IMR-90 (cell line): ENCODE data around the gene SPINT2. TPM values are rescaled to one million over a fixed set of nuclear protein-coding genes. Genes with fewer than 3 reads are reported as not detected.

Source experiments
- ATAC-seq: fragments of 200-7000 bp; cut with Tn5 transposase; 2 replicates; pipeline ENCODE4 v1.9.1; 2020; ENCODE audit warnings: low read depth, mild to moderate bottlenecking, moderate library complexity
- BruUV-seq: library from RNA; stranded (reverse); fragments of 400-500 nt; replicated peaks from 2 replicates; lab custom pipeline; 2021; lab: Mats Ljungman, UMichigan
- CTCF ChIA-PET: fragments of 300-600 bp; formaldehyde crosslinking; extraction: SDS; loops from one replicate; lab custom pipeline; 2021; ENCODE audit warnings: antibody characterized with exemption; lab: Yijun Ruan, JAX
- POLR2A ChIA-PET: fragments of 300-600 bp; sonication (Branson Sonifier 250); formaldehyde crosslinking; loops from one replicate; lab custom pipeline; 2022; ENCODE audit warnings: antibody characterized with exemption; ENCODE audit not compliant: unreplicated experiment; lab: Charles Lee
- DNase-seq: peaks from one replicate; pipeline ENCODE4 v3.0.0; 2013
- H2AFZ ChIP-seq: replicated peaks from 2 replicates; pipeline ENCODE3; 2013; ENCODE audit warnings: low read length, mild to moderate bottlenecking; ENCODE audit not compliant: poor library complexity
- H2AK5ac ChIP-seq: 2 replicates; pipeline ENCODE4 v1.6.1; 2013; ENCODE audit warnings: low read depth, low read length, inconsistent platforms
- H2AK9ac ChIP-seq: replicated peaks from 2 replicates; pipeline ENCODE3; 2013; ENCODE audit warnings: mild to moderate bottlenecking, low read depth, low read length, moderate library complexity; ENCODE audit not compliant: poor library complexity
- H2BK120ac ChIP-seq: 2 replicates; pipeline ENCODE4 v1.6.1; 2013; ENCODE audit warnings: low read depth, low read length, inconsistent platforms
- H2BK15ac ChIP-seq: 3 replicates; pipeline ENCODE4 v1.6.1; 2013; ENCODE audit warnings: low read depth, low read length, inconsistent platforms
- H2BK20ac ChIP-seq: 2 replicates; pipeline ENCODE4 v1.6.1; 2013; ENCODE audit warnings: low read depth, mild to moderate bottlenecking, inconsistent platforms, low read length, moderate library complexity
- H2BK5ac ChIP-seq: 2 replicates; pipeline ENCODE4 v1.6.1; 2013; ENCODE audit warnings: mild to moderate bottlenecking, low read depth, low read length, inconsistent platforms; ENCODE audit not compliant: poor library complexity, severe bottlenecking
- H3K14ac ChIP-seq: replicated peaks from 2 replicates; pipeline ENCODE4 v1.6.1; 2013; ENCODE audit warnings: low read depth, low read length, inconsistent platforms
- H3K18ac ChIP-seq: 2 replicates; pipeline ENCODE4 v1.6.1; 2013; ENCODE audit warnings: low read depth, low read length, control low read depth
- H3K23ac ChIP-seq: 2 replicates; pipeline ENCODE4 v1.6.1; 2013; ENCODE audit warnings: low read depth, low read length, inconsistent platforms
- H3K27ac ChIP-seq: 2 replicates; pipeline ENCODE4 v1.5.1; 2013; ENCODE audit warnings: mild to moderate bottlenecking, control low read depth, low read length; ENCODE audit not compliant: insufficient read depth
- H3K27me3 ChIP-seq: 2 replicates; pipeline ENCODE4 v1.6.1; 2013; ENCODE audit warnings: low read length; ENCODE audit not compliant: control insufficient read depth, insufficient read depth
- H3K36me3 ChIP-seq: 2 replicates; pipeline ENCODE4 v1.6.1; 2013; ENCODE audit warnings: low read length, mixed read lengths; ENCODE audit not compliant: control insufficient read depth, insufficient read depth
- H3K4ac ChIP-seq: 2 replicates; pipeline ENCODE4 v1.6.1; 2013; ENCODE audit warnings: low read depth, low read length, inconsistent platforms
- H3K4me1 ChIP-seq: 2 replicates; pipeline ENCODE4 v1.6.1; 2013; ENCODE audit warnings: low read length, mixed read lengths; ENCODE audit not compliant: control insufficient read depth, insufficient read depth
- H3K4me2 ChIP-seq: 2 replicates; pipeline ENCODE4 v1.6.1; 2013; ENCODE audit warnings: low read depth, mild to moderate bottlenecking, control low read depth, low read length, moderate library complexity
- H3K4me3 ChIP-seq: 2 replicates; pipeline ENCODE4 v1.5.1; 2013; ENCODE audit warnings: low read depth, mild to moderate bottlenecking, control low read depth, low read length, moderate library complexity; ENCODE audit not compliant: insufficient read depth
- H3K56ac ChIP-seq: 2 replicates; pipeline ENCODE4 v1.6.1; 2013; ENCODE audit warnings: low read length, inconsistent platforms; ENCODE audit not compliant: insufficient read depth; ENCODE audit errors: extremely low read depth
- H3K79me1 ChIP-seq, 2 experiments: 2 replicates each; pipeline ENCODE4 v1.6.1; 2013; ENCODE audit warnings: low read length in 2 of 2, inconsistent platforms in 1 of 2, low read depth in 1 of 2
- H3K9ac ChIP-seq: 2 replicates; pipeline ENCODE4 v1.6.1; 2013; ENCODE audit warnings: low read depth, low read length, control low read depth
- H3K9me1 ChIP-seq: 2 replicates; pipeline ENCODE4 v1.6.1; 2013; ENCODE audit warnings: low read length, inconsistent platforms; ENCODE audit not compliant: insufficient read depth
- H3K9me3 ChIP-seq: 2 replicates; pipeline ENCODE4 v1.6.1; 2013; ENCODE audit warnings: low read length; ENCODE audit not compliant: control insufficient read depth, insufficient read depth
- H4K20me1 ChIP-seq: 2 replicates; pipeline ENCODE4 v1.6.1; 2013; ENCODE audit warnings: low read length, inconsistent platforms; ENCODE audit not compliant: insufficient read depth
- H4K5ac ChIP-seq: 2 replicates; pipeline ENCODE4 v1.6.1; 2013; ENCODE audit warnings: mild to moderate bottlenecking, low read depth, low read length, control low read depth
- H4K8ac ChIP-seq, 2 experiments: 2 replicates each; pipeline ENCODE4 v1.6.1; 2013; ENCODE audit warnings: low read depth in 2 of 2, low read length in 2 of 2, control low read depth in 1 of 2, inconsistent platforms in 1 of 2
- H4K91ac ChIP-seq: 2 replicates; pipeline ENCODE4 v1.6.1; 2013; ENCODE audit warnings: low read depth, low read length, inconsistent platforms; ENCODE audit not compliant: insufficient read depth
- BHLHE40 ChIP-seq: fragments of 150-350 bp; IDR thresholded peaks from 2 replicates; pipeline ENCODE4 v1.6.1; 2016; ENCODE audit warnings: mild to moderate bottlenecking, low read depth, low read length
- CEBPB ChIP-seq: IDR thresholded peaks from 2 replicates; pipeline ENCODE4 v1.6.1; 2012; ENCODE audit warnings: low read depth, low read length, improper control_type of control experiment
- CHD1 ChIP-seq: IDR thresholded peaks from 2 replicates; pipeline ENCODE4 v1.6.1; 2012; ENCODE audit warnings: low read depth, low read length, improper control_type of control experiment
- CTCF ChIP-seq: conservative IDR thresholded peaks from 2 replicates; pipeline ENCODE4 v1.5.1; 2012; ENCODE audit warnings: mild to moderate bottlenecking, low read depth, low read length, improper control_type of control experiment
- ELK1 ChIP-seq: fragments of 150-350 bp; IDR thresholded peaks from 2 replicates; pipeline ENCODE4 v1.6.1; 2016; ENCODE audit warnings: low read depth, mild to moderate bottlenecking, low read length, moderate library complexity, borderline replicate concordance
- FOS ChIP-seq: fragments of 150-350 bp; IDR thresholded peaks from 2 replicates; pipeline ENCODE4 v1.6.1; 2016; ENCODE audit warnings: low read depth, low read length
- MAFK ChIP-seq: IDR thresholded peaks from 2 replicates; pipeline ENCODE4 v1.6.1; 2012; ENCODE audit warnings: low read depth, low read length, improper control_type of control experiment
- MAZ ChIP-seq: IDR thresholded peaks from 2 replicates; pipeline ENCODE4 v1.6.1; 2012; ENCODE audit warnings: low read depth, mild to moderate bottlenecking, low read length, improper control_type of control experiment, moderate library complexity, borderline replicate concordance
- MXI1 ChIP-seq: IDR thresholded peaks from 2 replicates; pipeline ENCODE4 v1.6.1; 2012; ENCODE audit warnings: low read depth, mild to moderate bottlenecking, low read length, moderate library complexity, borderline replicate concordance
- NFE2L2 ChIP-seq: fragments of 150-350 bp; IDR thresholded peaks from 2 replicates; pipeline ENCODE4 v1.6.1; 2016; ENCODE audit warnings: low read depth, mild to moderate bottlenecking, low read length
- POLR2A ChIP-seq: IDR thresholded peaks from 2 replicates; pipeline ENCODE4 v1.6.1; 2012; ENCODE audit warnings: mild to moderate bottlenecking, low read depth, low read length
- RAD21 ChIP-seq: IDR thresholded peaks from 2 replicates; pipeline ENCODE4 v1.6.1; 2012; ENCODE audit warnings: low read length, improper control_type of control experiment
- RCOR1 ChIP-seq: IDR thresholded peaks from 2 replicates; pipeline ENCODE4 v1.6.1; 2012; ENCODE audit warnings: mild to moderate bottlenecking, low read length, improper control_type of control experiment; ENCODE audit not compliant: insufficient replicate concordance
- RFX5 ChIP-seq: IDR thresholded peaks from 2 replicates; pipeline ENCODE4 v1.8.0; 2012; ENCODE audit warnings: low read depth, mild to moderate bottlenecking, low read length, moderate library complexity
- SMC3 ChIP-seq: fragments of 150-350 bp; IDR thresholded peaks from 2 replicates; pipeline ENCODE4 v1.6.1; 2016; ENCODE audit warnings: low read depth, mild to moderate bottlenecking, antibody characterized with exemption, low read length, moderate library complexity
- USF2 ChIP-seq: fragments of 150-350 bp; IDR thresholded peaks from 2 replicates; pipeline ENCODE4 v1.6.1; 2017; ENCODE audit warnings: mild to moderate bottlenecking, antibody characterized with exemption, low read length, low read depth
- WGBS, 2 experiments: methylation state at CpG; one replicate each; pipeline versions ENCODE4 v1.1.5 to v1.1.7; 2013; ENCODE audit warnings: missing lambda C conversion rate in 2 of 2; ENCODE audit not compliant: insufficient read length in 1 of 2; ENCODE audit errors: extremely low coverage in 2 of 2; 5-methylcytosine and 5-hydroxymethylcytosine counted together
- dilution Hi-C: fragments of 300-500 bp; cut with HindIII; formaldehyde crosslinking; loops from one replicate; pipeline ENCODE4 v1.14.3; 2018; ENCODE audit warnings: low sequenced_read_pairs; ENCODE audit not compliant: unreplicated experiment
- in situ Hi-C: fragments of 300-500 bp; cut with MboI; formaldehyde crosslinking; loops from 3 replicates; pipeline ENCODE4 v1.14.3; 2019; ENCODE audit warnings: low sequenced_read_pairs, inconsistent platforms, mixed read lengths
- intact Hi-C: fragments of 100-400 bp; cut with micrococcal nuclease; formaldehyde crosslinking; loops from 2 replicates; pipeline ENCODE4 v1.10.0; 2022
- polyA plus RNA-seq, 3 experiments: library from polyadenylated mRNA; depleted of rRNA; stranded (reverse); fragments of >200 nt; gene quantifications; 2 replicates each; pipeline ENCODE4 v1.2.3, GENCODE V29; 2012; ENCODE audit warnings: low replicate concordance in 1 of 3
- total RNA-seq: library from RNA; depleted of rRNA; stranded (reverse); fragments of >200 nt; gene quantifications from 2 replicates; pipeline ENCODE4 v1.2.3, GENCODE V29; 2012

SPINT2 gene
- total and polyA plus RNA-seq, 2 of the 4 experiments (the other 2 are of a cell fraction), result 0.54 to 1.2 TPM

- no TSS peak for BruUV-seq
- ATAC-seq, result no peak
Measured at GRCh38 chr19:38323291-38323690, 58.9 kb downstream of the SPINT2 start.

More at GRCh38 chr19:38323291-38323690, 58.9 kb downstream of the SPINT2 start:
- Histone ChIP-seq H3K36me3 (peaks cover 17% of the 10 kb centered on the region), H3K9me3 (no peaks in the 10 kb centered on the region), H4K5ac (no peak overlapping the region), H4K8ac (no peak overlapping the region), H2AFZ (no peak overlapping the region), H3K18ac (no peak overlapping the region), H4K20me1 (no peaks in the 10 kb centered on the region), H2AK9ac (no peak overlapping the region), H3K27ac (no peak overlapping the region), H4K91ac (no peak overlapping the region), H3K79me1 (no peaks in the 10 kb centered on the region), H2BK15ac (no peak overlapping the region), H3K4ac (no peak overlapping the region), H2BK5ac (no peak overlapping the region), H3K4me2 (no peak overlapping the region), H2AK5ac (no peak overlapping the region), H3K4me1 (peaks cover 6% of the 10 kb centered on the region), H2BK20ac (no peak overlapping the region), H3K56ac (no peak overlapping the region), H3K9me1 (0 out of 2 replicates have a peak, but pooled peaks cover 5% of the 10 kb centered on the region), H3K9ac (no peak overlapping the region), H3K4me3 (no peak overlapping the region), H3K27me3 (no peaks in the 10 kb centered on the region; the same call in 1 of the 2 replicates), H3K23ac (no peak overlapping the region), H2BK120ac (no peak overlapping the region), H3K14ac (no peak overlapping the region)
- TF ChIP-seq POLR2A (no peak), USF2 (no peak), CTCF (no peak), BHLHE40 (no peak), MXI1 (no peak), NFE2L2 (no peak), RCOR1 (no peak), MAFK (no peak), FOS (no peak), CEBPB (no peak), ELK1 (no peak), MAZ (no peak), SMC3 (no peak), RAD21 (no peak), CHD1 (no peak), RFX5 (no peak)
- WGBS, 2 experiments, result 55% methylated on average over 2 of the region's 7 CpGs; no CpG with 5 or more reads in 1 of the 2 experiments
- POLR2A ChIA-PET, result no interaction called here
- dilution Hi-C loops, result no loop called here
- in situ Hi-C loops, result no loop called here
- intact Hi-C loops, result no loop called here
- no peak for DNase-seq
- CTCF ChIA-PET, result interaction anchor here (0.9 kb wide), 1 partner anchor 79 kb away, joined by 4 read pairs; no protein-coding TSS in a partner anchor
